IMR-90 (cell line): ENCODE data around the gene METTL8. TPM values are rescaled to one million over a fixed set of nuclear protein-coding genes. Genes with fewer than 3 reads are reported as not detected.

Experiments
- ATAC-seq: fragments of 200-7000 bp; cut with Tn5 transposase; 2 replicates; pipeline ENCODE4 v1.9.1; 2020; ENCODE audit warnings: low read depth, mild to moderate bottlenecking, moderate library complexity
- BruUV-seq: library from RNA; stranded (reverse); fragments of 400-500 nt; replicated peaks from 2 replicates; lab custom pipeline; 2021; lab: Mats Ljungman, UMichigan
- CTCF ChIA-PET: fragments of 300-600 bp; formaldehyde crosslinking; extraction: SDS; loops from one replicate; lab custom pipeline; 2021; ENCODE audit warnings: antibody characterized with exemption; lab: Yijun Ruan, JAX
- POLR2A ChIA-PET: fragments of 300-600 bp; sonication (Branson Sonifier 250); formaldehyde crosslinking; loops from one replicate; lab custom pipeline; 2022; ENCODE audit warnings: antibody characterized with exemption; ENCODE audit not compliant: unreplicated experiment; lab: Charles Lee
- DNase-seq: peaks from one replicate; pipeline ENCODE4 v3.0.0; 2013
- H2AFZ ChIP-seq: replicated peaks from 2 replicates; pipeline ENCODE3; 2013; ENCODE audit warnings: low read length, mild to moderate bottlenecking; ENCODE audit not compliant: poor library complexity
- H2AK5ac ChIP-seq: 2 replicates; pipeline ENCODE4 v1.6.1; 2013; ENCODE audit warnings: low read depth, low read length, inconsistent platforms
- H2AK9ac ChIP-seq: replicated peaks from 2 replicates; pipeline ENCODE3; 2013; ENCODE audit warnings: mild to moderate bottlenecking, low read depth, low read length, moderate library complexity; ENCODE audit not compliant: poor library complexity
- H2BK120ac ChIP-seq: 2 replicates; pipeline ENCODE4 v1.6.1; 2013; ENCODE audit warnings: low read depth, low read length, inconsistent platforms
- H2BK15ac ChIP-seq: 3 replicates; pipeline ENCODE4 v1.6.1; 2013; ENCODE audit warnings: low read depth, low read length, inconsistent platforms
- H2BK20ac ChIP-seq: 2 replicates; pipeline ENCODE4 v1.6.1; 2013; ENCODE audit warnings: low read depth, mild to moderate bottlenecking, inconsistent platforms, low read length, moderate library complexity
- H2BK5ac ChIP-seq: 2 replicates; pipeline ENCODE4 v1.6.1; 2013; ENCODE audit warnings: mild to moderate bottlenecking, low read depth, low read length, inconsistent platforms; ENCODE audit not compliant: poor library complexity, severe bottlenecking
- H3K14ac ChIP-seq: replicated peaks from 2 replicates; pipeline ENCODE4 v1.6.1; 2013; ENCODE audit warnings: low read depth, low read length, inconsistent platforms
- H3K18ac ChIP-seq: 2 replicates; pipeline ENCODE4 v1.6.1; 2013; ENCODE audit warnings: low read depth, low read length, control low read depth
- H3K23ac ChIP-seq: 2 replicates; pipeline ENCODE4 v1.6.1; 2013; ENCODE audit warnings: low read depth, low read length, inconsistent platforms
- H3K27ac ChIP-seq: 2 replicates; pipeline ENCODE4 v1.5.1; 2013; ENCODE audit warnings: mild to moderate bottlenecking, control low read depth, low read length; ENCODE audit not compliant: insufficient read depth
- H3K27me3 ChIP-seq: 2 replicates; pipeline ENCODE4 v1.6.1; 2013; ENCODE audit warnings: low read length; ENCODE audit not compliant: control insufficient read depth, insufficient read depth
- H3K36me3 ChIP-seq: 2 replicates; pipeline ENCODE4 v1.6.1; 2013; ENCODE audit warnings: low read length, mixed read lengths; ENCODE audit not compliant: control insufficient read depth, insufficient read depth
- H3K4ac ChIP-seq: 2 replicates; pipeline ENCODE4 v1.6.1; 2013; ENCODE audit warnings: low read depth, low read length, inconsistent platforms
- H3K4me1 ChIP-seq: 2 replicates; pipeline ENCODE4 v1.6.1; 2013; ENCODE audit warnings: low read length, mixed read lengths; ENCODE audit not compliant: control insufficient read depth, insufficient read depth
- H3K4me2 ChIP-seq: 2 replicates; pipeline ENCODE4 v1.6.1; 2013; ENCODE audit warnings: low read depth, mild to moderate bottlenecking, control low read depth, low read length, moderate library complexity
- H3K4me3 ChIP-seq: 2 replicates; pipeline ENCODE4 v1.5.1; 2013; ENCODE audit warnings: low read depth, mild to moderate bottlenecking, control low read depth, low read length, moderate library complexity; ENCODE audit not compliant: insufficient read depth
- H3K56ac ChIP-seq: 2 replicates; pipeline ENCODE4 v1.6.1; 2013; ENCODE audit warnings: low read length, inconsistent platforms; ENCODE audit not compliant: insufficient read depth; ENCODE audit errors: extremely low read depth
- H3K79me1 ChIP-seq, 2 experiments: 2 replicates each; pipeline ENCODE4 v1.6.1; 2013; ENCODE audit warnings: low read length in 2 of 2, inconsistent platforms in 1 of 2, low read depth in 1 of 2
- H3K9ac ChIP-seq: 2 replicates; pipeline ENCODE4 v1.6.1; 2013; ENCODE audit warnings: low read depth, low read length, control low read depth
- H3K9me1 ChIP-seq: 2 replicates; pipeline ENCODE4 v1.6.1; 2013; ENCODE audit warnings: low read length, inconsistent platforms; ENCODE audit not compliant: insufficient read depth
- H3K9me3 ChIP-seq: 2 replicates; pipeline ENCODE4 v1.6.1; 2013; ENCODE audit warnings: low read length; ENCODE audit not compliant: control insufficient read depth, insufficient read depth
- H4K20me1 ChIP-seq: 2 replicates; pipeline ENCODE4 v1.6.1; 2013; ENCODE audit warnings: low read length, inconsistent platforms; ENCODE audit not compliant: insufficient read depth
- H4K5ac ChIP-seq: 2 replicates; pipeline ENCODE4 v1.6.1; 2013; ENCODE audit warnings: mild to moderate bottlenecking, low read depth, low read length, control low read depth
- H4K8ac ChIP-seq, 2 experiments: 2 replicates each; pipeline ENCODE4 v1.6.1; 2013; ENCODE audit warnings: low read depth in 2 of 2, low read length in 2 of 2, control low read depth in 1 of 2, inconsistent platforms in 1 of 2
- H4K91ac ChIP-seq: 2 replicates; pipeline ENCODE4 v1.6.1; 2013; ENCODE audit warnings: low read depth, low read length, inconsistent platforms; ENCODE audit not compliant: insufficient read depth
- BHLHE40 ChIP-seq: fragments of 150-350 bp; IDR thresholded peaks from 2 replicates; pipeline ENCODE4 v1.6.1; 2016; ENCODE audit warnings: mild to moderate bottlenecking, low read depth, low read length
- CEBPB ChIP-seq: IDR thresholded peaks from 2 replicates; pipeline ENCODE4 v1.6.1; 2012; ENCODE audit warnings: low read depth, low read length, improper control_type of control experiment
- CHD1 ChIP-seq: IDR thresholded peaks from 2 replicates; pipeline ENCODE4 v1.6.1; 2012; ENCODE audit warnings: low read depth, low read length, improper control_type of control experiment
- FOS ChIP-seq: fragments of 150-350 bp; IDR thresholded peaks from 2 replicates; pipeline ENCODE4 v1.6.1; 2016; ENCODE audit warnings: low read depth, low read length
- MAFK ChIP-seq: IDR thresholded peaks from 2 replicates; pipeline ENCODE4 v1.6.1; 2012; ENCODE audit warnings: low read depth, low read length, improper control_type of control experiment
- MAZ ChIP-seq: IDR thresholded peaks from 2 replicates; pipeline ENCODE4 v1.6.1; 2012; ENCODE audit warnings: low read depth, mild to moderate bottlenecking, low read length, improper control_type of control experiment, moderate library complexity, borderline replicate concordance
- MXI1 ChIP-seq: IDR thresholded peaks from 2 replicates; pipeline ENCODE4 v1.6.1; 2012; ENCODE audit warnings: low read depth, mild to moderate bottlenecking, low read length, moderate library complexity, borderline replicate concordance
- NFE2L2 ChIP-seq: fragments of 150-350 bp; IDR thresholded peaks from 2 replicates; pipeline ENCODE4 v1.6.1; 2016; ENCODE audit warnings: low read depth, mild to moderate bottlenecking, low read length
- POLR2A ChIP-seq: IDR thresholded peaks from 2 replicates; pipeline ENCODE4 v1.6.1; 2012; ENCODE audit warnings: mild to moderate bottlenecking, low read depth, low read length
- RAD21 ChIP-seq: IDR thresholded peaks from 2 replicates; pipeline ENCODE4 v1.6.1; 2012; ENCODE audit warnings: low read length, improper control_type of control experiment
- RCOR1 ChIP-seq: IDR thresholded peaks from 2 replicates; pipeline ENCODE4 v1.6.1; 2012; ENCODE audit warnings: mild to moderate bottlenecking, low read length, improper control_type of control experiment; ENCODE audit not compliant: insufficient replicate concordance
- RFX5 ChIP-seq: IDR thresholded peaks from 2 replicates; pipeline ENCODE4 v1.8.0; 2012; ENCODE audit warnings: low read depth, mild to moderate bottlenecking, low read length, moderate library complexity
- SMC3 ChIP-seq: fragments of 150-350 bp; IDR thresholded peaks from 2 replicates; pipeline ENCODE4 v1.6.1; 2016; ENCODE audit warnings: low read depth, mild to moderate bottlenecking, antibody characterized with exemption, low read length, moderate library complexity
- dilution Hi-C: fragments of 300-500 bp; cut with HindIII; formaldehyde crosslinking; loops from one replicate; pipeline ENCODE4 v1.14.3; 2018; ENCODE audit warnings: low sequenced_read_pairs; ENCODE audit not compliant: unreplicated experiment
- in situ Hi-C: fragments of 300-500 bp; cut with MboI; formaldehyde crosslinking; loops from 3 replicates; pipeline ENCODE4 v1.14.3; 2019; ENCODE audit warnings: low sequenced_read_pairs, inconsistent platforms, mixed read lengths
- intact Hi-C: fragments of 100-400 bp; cut with micrococcal nuclease; formaldehyde crosslinking; loops from 2 replicates; pipeline ENCODE4 v1.10.0; 2022
- polyA plus RNA-seq, 3 experiments: library from polyadenylated mRNA; depleted of rRNA; stranded (reverse); fragments of >200 nt; gene quantifications; 2 replicates each; pipeline ENCODE4 v1.2.3, GENCODE V29; 2012; ENCODE audit warnings: low replicate concordance in 1 of 3
- total RNA-seq: library from RNA; depleted of rRNA; stranded (reverse); fragments of >200 nt; gene quantifications from 2 replicates; pipeline ENCODE4 v1.2.3, GENCODE V29; 2012
- TF ChIP-seq, protein P1 (sequence below): fragments of 150-350 bp; IDR thresholded peaks from 2 replicates; pipeline ENCODE4 v1.6.1; 2016; ENCODE audit warnings: low read depth, mild to moderate bottlenecking, low read length, moderate library complexity, borderline replicate concordance
- TF ChIP-seq, protein P2 (sequence below): fragments of 150-350 bp; IDR thresholded peaks from 2 replicates; pipeline ENCODE4 v1.6.1; 2017; ENCODE audit warnings: mild to moderate bottlenecking, antibody characterized with exemption, low read length, low read depth
- TF ChIP-seq, protein P3 (sequence below): conservative IDR thresholded peaks from 2 replicates; pipeline ENCODE4 v1.5.1; 2012; ENCODE audit warnings: mild to moderate bottlenecking, low read depth, low read length, improper control_type of control experiment

The METTL8 gene
- total and polyA plus RNA-seq, 2 of the 4 experiments (the other 2 are of a cell fraction) = 6.9 to 10.6 TPM

DNA sequence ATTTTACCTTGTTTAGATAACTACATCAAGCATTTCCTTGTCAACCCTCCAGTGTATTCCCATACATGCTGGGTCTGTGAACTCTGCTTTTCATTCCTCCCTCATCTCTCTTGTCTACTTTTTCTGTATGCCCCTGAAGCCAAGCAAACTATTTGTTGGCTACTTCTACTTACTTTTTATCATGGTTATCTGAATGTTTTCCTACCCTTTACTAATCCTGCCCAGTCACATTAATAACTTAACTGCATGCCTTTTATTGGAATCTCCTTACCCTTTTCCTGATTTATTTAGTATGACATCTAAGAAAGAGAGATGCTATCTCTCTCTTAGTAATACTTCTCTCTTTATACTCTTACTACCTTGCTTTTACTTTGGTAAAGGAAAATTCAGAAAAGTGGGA is 17.3 kb upstream of the METTL8 start:
- in situ Hi-C loops = no loop called here
- Histone ChIP-seq H2BK15ac (no peak overlapping the region), H2BK120ac (no peak overlapping the region), H3K4me1 (no peaks in the 10 kb centered on the region), H3K36me3 (peaks cover 10% of the 10 kb centered on the region), H3K4ac (no peak overlapping the region), H2BK20ac (no peak overlapping the region), H3K14ac (no peak overlapping the region), H3K23ac (no peak overlapping the region), H3K56ac (no peak overlapping the region), H3K4me2 (no peak overlapping the region), H3K79me1 (no peaks in the 10 kb centered on the region), H2AK9ac (no peak overlapping the region), H3K9me3 (no peaks in the 10 kb centered on the region), H4K5ac (no peak overlapping the region), H3K27ac (no peak overlapping the region), H3K9ac (no peak overlapping the region), H2AFZ (no peak overlapping the region), H3K27me3 (no peaks in the 10 kb centered on the region), H3K9me1 (no peaks in the 10 kb centered on the region), H4K20me1 (no peaks in the 10 kb centered on the region), H3K4me3 (no peak overlapping the region), H3K18ac (no peak overlapping the region), H4K8ac (no peak overlapping the region), H4K91ac (no peak overlapping the region), H2BK5ac (no peak overlapping the region), H2AK5ac (no peak overlapping the region)
- dilution Hi-C loops = no loop called here
- ChIA-PET POLR2A (no interaction called here), CTCF (no interaction called here)
- ATAC-seq (no peak), DNase-seq (no peak)
- TF ChIP-seq MAZ = no peak
- TF ChIP-seq RAD21 = no peak
- no peak for TF ChIP-seq SMC3
- TF ChIP-seq, protein P1, sequence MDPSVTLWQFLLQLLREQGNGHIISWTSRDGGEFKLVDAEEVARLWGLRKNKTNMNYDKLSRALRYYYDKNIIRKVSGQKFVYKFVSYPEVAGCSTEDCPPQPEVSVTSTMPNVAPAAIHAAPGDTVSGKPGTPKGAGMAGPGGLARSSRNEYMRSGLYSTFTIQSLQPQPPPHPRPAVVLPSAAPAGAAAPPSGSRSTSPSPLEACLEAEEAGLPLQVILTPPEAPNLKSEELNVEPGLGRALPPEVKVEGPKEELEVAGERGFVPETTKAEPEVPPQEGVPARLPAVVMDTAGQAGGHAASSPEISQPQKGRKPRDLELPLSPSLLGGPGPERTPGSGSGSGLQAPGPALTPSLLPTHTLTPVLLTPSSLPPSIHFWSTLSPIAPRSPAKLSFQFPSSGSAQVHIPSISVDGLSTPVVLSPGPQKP = no peak
- no peak for TF ChIP-seq NFE2L2
- TF ChIP-seq POLR2A = no peak
- TF ChIP-seq, protein P2, sequence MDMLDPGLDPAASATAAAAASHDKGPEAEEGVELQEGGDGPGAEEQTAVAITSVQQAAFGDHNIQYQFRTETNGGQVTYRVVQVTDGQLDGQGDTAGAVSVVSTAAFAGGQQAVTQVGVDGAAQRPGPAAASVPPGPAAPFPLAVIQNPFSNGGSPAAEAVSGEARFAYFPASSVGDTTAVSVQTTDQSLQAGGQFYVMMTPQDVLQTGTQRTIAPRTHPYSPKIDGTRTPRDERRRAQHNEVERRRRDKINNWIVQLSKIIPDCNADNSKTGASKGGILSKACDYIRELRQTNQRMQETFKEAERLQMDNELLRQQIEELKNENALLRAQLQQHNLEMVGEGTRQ = no peak
- no peak for TF ChIP-seq MAFK
- no peak for TF ChIP-seq CEBPB
- no peak for TF ChIP-seq RFX5
- TF ChIP-seq CHD1 = no peak
- no peak for TF ChIP-seq MXI1
- no peak for TF ChIP-seq RCOR1
- TF ChIP-seq FOS = no peak
- TF ChIP-seq, protein P3, sequence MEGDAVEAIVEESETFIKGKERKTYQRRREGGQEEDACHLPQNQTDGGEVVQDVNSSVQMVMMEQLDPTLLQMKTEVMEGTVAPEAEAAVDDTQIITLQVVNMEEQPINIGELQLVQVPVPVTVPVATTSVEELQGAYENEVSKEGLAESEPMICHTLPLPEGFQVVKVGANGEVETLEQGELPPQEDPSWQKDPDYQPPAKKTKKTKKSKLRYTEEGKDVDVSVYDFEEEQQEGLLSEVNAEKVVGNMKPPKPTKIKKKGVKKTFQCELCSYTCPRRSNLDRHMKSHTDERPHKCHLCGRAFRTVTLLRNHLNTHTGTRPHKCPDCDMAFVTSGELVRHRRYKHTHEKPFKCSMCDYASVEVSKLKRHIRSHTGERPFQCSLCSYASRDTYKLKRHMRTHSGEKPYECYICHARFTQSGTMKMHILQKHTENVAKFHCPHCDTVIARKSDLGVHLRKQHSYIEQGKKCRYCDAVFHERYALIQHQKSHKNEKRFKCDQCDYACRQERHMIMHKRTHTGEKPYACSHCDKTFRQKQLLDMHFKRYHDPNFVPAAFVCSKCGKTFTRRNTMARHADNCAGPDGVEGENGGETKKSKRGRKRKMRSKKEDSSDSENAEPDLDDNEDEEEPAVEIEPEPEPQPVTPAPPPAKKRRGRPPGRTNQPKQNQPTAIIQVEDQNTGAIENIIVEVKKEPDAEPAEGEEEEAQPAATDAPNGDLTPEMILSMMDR = no peak
- no peak for TF ChIP-seq BHLHE40
- no TSS peak for BruUV-seq
- intact Hi-C loops = no loop called here
